ENCODE data around the gene SSTR3.
A peak's percentile ranks its signal among the peaks of the same experiment; 100 is the strongest.

Gene SSTR3

GRCh38 chr22:37163575-37164504 is 48.4 kb downstream of the SSTR3 start:
- DNase-seq = no peak

- DNase-seq = no peak
Observed at GRCh38 chr22:37163096-37163489, 49.2 kb downstream of the SSTR3 start.

- peak; percentile 65 for DNase-seq
Observed at GRCh38 chr22:37162221-37163095, 49.8 kb downstream of the SSTR3 start.

- DNase-seq = no peak
Observed at GRCh38 chr22:37161443-37161842, 50.8 kb downstream of the SSTR3 start.

GRCh38 chr22:37160027-37160426 is 52.2 kb downstream of the SSTR3 start:
- no peak for DNase-seq

GRCh38 chr22:37158963-37159290 is 53.4 kb downstream of the SSTR3 start:
- no peak for DNase-seq

GRCh38 chr22:37157516-37158285 is 54.6 kb downstream of the SSTR3 start:
- DNase-seq = no peak

GRCh38 chr22:37156686-37157435 is 55.4 kb downstream of the SSTR3 start:
- no peak for DNase-seq

- no peak for DNase-seq
Observed at GRCh38 chr22:37155971-37156370, 56.3 kb downstream of the SSTR3 start.

- DNase-seq = no peak
Observed at GRCh38 chr22:37154925-37155712, 57.2 kb downstream of the SSTR3 start.

All from activated T-cell treated with anti-CD3 and anti-CD28 coated beads, Interleukin-2, amount 50 U/mL, for 1 hour (primary cell).